IMR-90 (cell line): Measurements from ENCODE around the gene ATP11B. TPM values are rescaled to one million over a fixed set of nuclear protein-coding genes. Genes with fewer than 3 reads are reported as not detected.

ENCODE experiments used
- ATAC-seq: fragments of 200-7000 bp; cut with Tn5 transposase; 2 replicates; pipeline ENCODE4 v1.9.1; 2020; ENCODE audit warnings: low read depth, mild to moderate bottlenecking, moderate library complexity
- BruUV-seq: library from RNA; stranded (reverse); fragments of 400-500 nt; replicated peaks from 2 replicates; lab custom pipeline; 2021; lab: Mats Ljungman, UMichigan
- CTCF ChIA-PET: fragments of 300-600 bp; formaldehyde crosslinking; extraction: SDS; loops from one replicate; lab custom pipeline; 2021; ENCODE audit warnings: antibody characterized with exemption; lab: Yijun Ruan, JAX
- POLR2A ChIA-PET: fragments of 300-600 bp; sonication (Branson Sonifier 250); formaldehyde crosslinking; loops from one replicate; lab custom pipeline; 2022; ENCODE audit warnings: antibody characterized with exemption; ENCODE audit not compliant: unreplicated experiment; lab: Charles Lee
- DNase-seq: peaks from one replicate; pipeline ENCODE4 v3.0.0; 2013
- H2AFZ ChIP-seq: replicated peaks from 2 replicates; pipeline ENCODE3; 2013; ENCODE audit warnings: low read length, mild to moderate bottlenecking; ENCODE audit not compliant: poor library complexity
- H2AK5ac ChIP-seq: 2 replicates; pipeline ENCODE4 v1.6.1; 2013; ENCODE audit warnings: low read depth, low read length, inconsistent platforms
- H2AK9ac ChIP-seq: replicated peaks from 2 replicates; pipeline ENCODE3; 2013; ENCODE audit warnings: mild to moderate bottlenecking, low read depth, low read length, moderate library complexity; ENCODE audit not compliant: poor library complexity
- H2BK120ac ChIP-seq: 2 replicates; pipeline ENCODE4 v1.6.1; 2013; ENCODE audit warnings: low read depth, low read length, inconsistent platforms
- H2BK15ac ChIP-seq: 3 replicates; pipeline ENCODE4 v1.6.1; 2013; ENCODE audit warnings: low read depth, low read length, inconsistent platforms
- H2BK20ac ChIP-seq: 2 replicates; pipeline ENCODE4 v1.6.1; 2013; ENCODE audit warnings: low read depth, mild to moderate bottlenecking, inconsistent platforms, low read length, moderate library complexity
- H2BK5ac ChIP-seq: 2 replicates; pipeline ENCODE4 v1.6.1; 2013; ENCODE audit warnings: mild to moderate bottlenecking, low read depth, low read length, inconsistent platforms; ENCODE audit not compliant: poor library complexity, severe bottlenecking
- H3K14ac ChIP-seq: replicated peaks from 2 replicates; pipeline ENCODE4 v1.6.1; 2013; ENCODE audit warnings: low read depth, low read length, inconsistent platforms
- H3K18ac ChIP-seq: 2 replicates; pipeline ENCODE4 v1.6.1; 2013; ENCODE audit warnings: low read depth, low read length, control low read depth
- H3K23ac ChIP-seq: 2 replicates; pipeline ENCODE4 v1.6.1; 2013; ENCODE audit warnings: low read depth, low read length, inconsistent platforms
- H3K27ac ChIP-seq: 2 replicates; pipeline ENCODE4 v1.5.1; 2013; ENCODE audit warnings: mild to moderate bottlenecking, control low read depth, low read length; ENCODE audit not compliant: insufficient read depth
- H3K27me3 ChIP-seq: 2 replicates; pipeline ENCODE4 v1.6.1; 2013; ENCODE audit warnings: low read length; ENCODE audit not compliant: control insufficient read depth, insufficient read depth
- H3K36me3 ChIP-seq: 2 replicates; pipeline ENCODE4 v1.6.1; 2013; ENCODE audit warnings: low read length, mixed read lengths; ENCODE audit not compliant: control insufficient read depth, insufficient read depth
- H3K4ac ChIP-seq: 2 replicates; pipeline ENCODE4 v1.6.1; 2013; ENCODE audit warnings: low read depth, low read length, inconsistent platforms
- H3K4me1 ChIP-seq: 2 replicates; pipeline ENCODE4 v1.6.1; 2013; ENCODE audit warnings: low read length, mixed read lengths; ENCODE audit not compliant: control insufficient read depth, insufficient read depth
- H3K4me2 ChIP-seq: 2 replicates; pipeline ENCODE4 v1.6.1; 2013; ENCODE audit warnings: low read depth, mild to moderate bottlenecking, control low read depth, low read length, moderate library complexity
- H3K4me3 ChIP-seq: 2 replicates; pipeline ENCODE4 v1.5.1; 2013; ENCODE audit warnings: low read depth, mild to moderate bottlenecking, control low read depth, low read length, moderate library complexity; ENCODE audit not compliant: insufficient read depth
- H3K56ac ChIP-seq: 2 replicates; pipeline ENCODE4 v1.6.1; 2013; ENCODE audit warnings: low read length, inconsistent platforms; ENCODE audit not compliant: insufficient read depth; ENCODE audit errors: extremely low read depth
- H3K79me1 ChIP-seq, 2 experiments: 2 replicates each; pipeline ENCODE4 v1.6.1; 2013; ENCODE audit warnings: low read length in 2 of 2, inconsistent platforms in 1 of 2, low read depth in 1 of 2
- H3K9ac ChIP-seq: 2 replicates; pipeline ENCODE4 v1.6.1; 2013; ENCODE audit warnings: low read depth, low read length, control low read depth
- H3K9me1 ChIP-seq: 2 replicates; pipeline ENCODE4 v1.6.1; 2013; ENCODE audit warnings: low read length, inconsistent platforms; ENCODE audit not compliant: insufficient read depth
- H3K9me3 ChIP-seq: 2 replicates; pipeline ENCODE4 v1.6.1; 2013; ENCODE audit warnings: low read length; ENCODE audit not compliant: control insufficient read depth, insufficient read depth
- H4K20me1 ChIP-seq: 2 replicates; pipeline ENCODE4 v1.6.1; 2013; ENCODE audit warnings: low read length, inconsistent platforms; ENCODE audit not compliant: insufficient read depth
- H4K5ac ChIP-seq: 2 replicates; pipeline ENCODE4 v1.6.1; 2013; ENCODE audit warnings: mild to moderate bottlenecking, low read depth, low read length, control low read depth
- H4K8ac ChIP-seq, 2 experiments: 2 replicates each; pipeline ENCODE4 v1.6.1; 2013; ENCODE audit warnings: low read depth in 2 of 2, low read length in 2 of 2, control low read depth in 1 of 2, inconsistent platforms in 1 of 2
- H4K91ac ChIP-seq: 2 replicates; pipeline ENCODE4 v1.6.1; 2013; ENCODE audit warnings: low read depth, low read length, inconsistent platforms; ENCODE audit not compliant: insufficient read depth
- CTCF ChIP-seq: conservative IDR thresholded peaks from 2 replicates; pipeline ENCODE4 v1.5.1; 2012; ENCODE audit warnings: mild to moderate bottlenecking, low read depth, low read length, improper control_type of control experiment
- FOS ChIP-seq: fragments of 150-350 bp; IDR thresholded peaks from 2 replicates; pipeline ENCODE4 v1.6.1; 2016; ENCODE audit warnings: low read depth, low read length
- USF2 ChIP-seq: fragments of 150-350 bp; IDR thresholded peaks from 2 replicates; pipeline ENCODE4 v1.6.1; 2017; ENCODE audit warnings: mild to moderate bottlenecking, antibody characterized with exemption, low read length, low read depth
- WGBS, 2 experiments: methylation state at CpG; one replicate each; pipeline versions ENCODE4 v1.1.5 to v1.1.7; 2013; ENCODE audit warnings: missing lambda C conversion rate in 2 of 2; ENCODE audit not compliant: insufficient read length in 1 of 2; ENCODE audit errors: extremely low coverage in 2 of 2; 5-methylcytosine and 5-hydroxymethylcytosine counted together
- dilution Hi-C: fragments of 300-500 bp; cut with HindIII; formaldehyde crosslinking; loops from one replicate; pipeline ENCODE4 v1.14.3; 2018; ENCODE audit warnings: low sequenced_read_pairs; ENCODE audit not compliant: unreplicated experiment
- in situ Hi-C: fragments of 300-500 bp; cut with MboI; formaldehyde crosslinking; loops from 3 replicates; pipeline ENCODE4 v1.14.3; 2019; ENCODE audit warnings: low sequenced_read_pairs, inconsistent platforms, mixed read lengths
- intact Hi-C: fragments of 100-400 bp; cut with micrococcal nuclease; formaldehyde crosslinking; loops from 2 replicates; pipeline ENCODE4 v1.10.0; 2022
- polyA plus RNA-seq, 3 experiments: library from polyadenylated mRNA; depleted of rRNA; stranded (reverse); fragments of >200 nt; gene quantifications; 2 replicates each; pipeline ENCODE4 v1.2.3, GENCODE V29; 2012; ENCODE audit warnings: low replicate concordance in 1 of 3
- total RNA-seq: library from RNA; depleted of rRNA; stranded (reverse); fragments of >200 nt; gene quantifications from 2 replicates; pipeline ENCODE4 v1.2.3, GENCODE V29; 2012

The ATP11B gene
- total and polyA plus RNA-seq, 2 of the 4 experiments (the other 2 are of a cell fraction): 10.0 to 39.6 TPM

- Histone ChIP-seq H2BK15ac (no peak overlapping the region), H3K4me3 (no peak overlapping the region), H4K5ac (no peak overlapping the region), H2AFZ (no peak overlapping the region), H4K20me1 (peaks cover 5% of the 10 kb centered on the region; the same call in 1 of the 2 replicates), H2AK5ac (no peak overlapping the region), H4K91ac (no peak overlapping the region), H3K56ac (no peak overlapping the region; the same call in 1 of the 2 replicates), H2AK9ac (no peak overlapping the region), H2BK120ac (no peak overlapping the region), H3K27me3 (no peaks in the 10 kb centered on the region), H3K9me3 (no peaks in the 10 kb centered on the region), H3K4me1 (no peaks in the 10 kb centered on the region), H3K4me2 (peak overlapping the region; percentile 91), H3K36me3 (no peaks in the 10 kb centered on the region), H3K9me1 (no peaks in the 10 kb centered on the region), H4K8ac (no peak overlapping the region; a peak in 1 of 4 replicates), H3K4ac (no peak overlapping the region), H3K23ac (peak overlapping the region; percentile 41; the same call in 1 of the 2 replicates), H2BK5ac (no peak overlapping the region), H3K9ac (peak overlapping the region; percentile 43; the same call in 1 of the 2 replicates), H3K14ac (0 out of 2 replicates have a peak overlapping the region, but pooled peaks have one; percentile 15), H2BK20ac (no peak overlapping the region), H3K18ac (no peak overlapping the region), H3K27ac (no peak overlapping the region), H3K79me1 (peaks cover 11 to 19% of the 10 kb centered on the region in 2 experiments)
- TF ChIP-seq FOS (no peak), CTCF (no peak), USF2 (no peak)
- BruUV-seq: TSS peak; percentile 37
- WGBS, 2 experiments: no CpG with 5 or more reads among the region's 3 CpGs
- dilution Hi-C loops: no loop called here
- no peak for ATAC-seq
- in situ Hi-C loops: loop anchor here (5.0 kb wide), 1 partner anchor 37 kb away; no protein-coding TSS in a partner anchor
- ChIA-PET CTCF (interaction anchor here (0.6 to 1.0 kb wide), 4 partner anchors 14 to 217 kb away, joined by 3 to 6 read pairs (median 3); no protein-coding TSS in a partner anchor), POLR2A (no interaction called here)
- intact Hi-C loops: no loop called here
- DNase-seq: no peak
These were observed 2.1 kb downstream of the ATP11B start for GRCh38 chr3:182795389-182795782.
